Muscle of leg (tissue), 11 donors: Measurements from ENCODE around the gene TMEM164. TPM values are rescaled to one million over a fixed set of nuclear protein-coding genes. Genes with fewer than 3 reads are reported as not detected.

ENCODE experiments used
- DNase-seq: peaks from one replicate; pipeline ENCODE4 v3.0.0; 2013
- H3K27ac ChIP-seq: one replicate; pipeline ENCODE4 v1.5.1; 2013; ENCODE audit warnings: mild to moderate bottlenecking, low read length, control low read depth
- H3K27me3 ChIP-seq: one replicate; pipeline ENCODE4 v1.6.1; 2013; ENCODE audit warnings: low read length; ENCODE audit not compliant: control insufficient read depth, insufficient read depth
- H3K36me3 ChIP-seq: one replicate; pipeline ENCODE4 v1.6.1; 2013; ENCODE audit warnings: low read length; ENCODE audit not compliant: control insufficient read depth, insufficient read depth
- H3K4me1 ChIP-seq: one replicate; pipeline ENCODE4 v1.6.1; 2013; ENCODE audit warnings: low read length; ENCODE audit not compliant: control insufficient read depth, insufficient read depth
- H3K4me3 ChIP-seq: one replicate; pipeline ENCODE4 v1.5.1; 2013; ENCODE audit warnings: low read length, control low read depth
- H3K9me3 ChIP-seq: replicated peaks from 2 replicates; pipeline ENCODE4 v1.6.1; 2013; ENCODE audit warnings: low read depth, low read length; ENCODE audit not compliant: control insufficient read depth
- WGBS: methylation state at CpG from one replicate; pipeline ENCODE4 v1.1.5; 2013; ENCODE audit warnings: missing lambda C conversion rate; ENCODE audit not compliant: insufficient coverage; 5-methylcytosine and 5-hydroxymethylcytosine counted together
- polyA plus RNA-seq, 8 donors: library from polyadenylated mRNA; unstranded; fragments of 120-200 nt; gene quantifications; one replicate each; pipeline versions ENCODE4 v1.2.1 to v1.2.3, GENCODE V29; 2013; ENCODE audit warnings: inconsistent platforms in 1 of 8, low replicate concordance in 1 of 8; ENCODE audit not compliant: insufficient read length in 8 of 8, insufficient read depth in 1 of 8
- total RNA-seq: library from RNA; stranded (reverse); fragments of 120-200 nt; gene quantifications from one replicate; pipeline ENCODE4 v1.2.4, GENCODE V29; 2013

The TMEM164 gene
- total and polyA plus RNA-seq, 9 donors, result 17.9 to 33.5 (median 26.3) TPM

GRCh38 chrX:110183314-110183713 is 180.4 kb downstream of the TMEM164 start:
- peaks cover 25% of the 10 kb centered on the region for H3K27me3 ChIP-seq
- H3K27ac ChIP-seq, result no peak overlapping the region
- no peak for DNase-seq
- no CpG with 5 or more reads among the region's 2 CpGs for WGBS
- H3K9me3 ChIP-seq, result no peaks in the 10 kb centered on the region
- peaks cover 7% of the 10 kb centered on the region for H3K36me3 ChIP-seq
- no peaks in the 10 kb centered on the region for H3K4me1 ChIP-seq
- H3K4me3 ChIP-seq, result no peak overlapping the region

- no peak overlapping the region for H3K4me3 ChIP-seq
- no CpG with 5 or more reads among the region's 4 CpGs for WGBS
- DNase-seq, result no peak
- H3K36me3 ChIP-seq, result no peaks in the 10 kb centered on the region
- no peaks in the 10 kb centered on the region for H3K9me3 ChIP-seq
- H3K4me1 ChIP-seq, result no peaks in the 10 kb centered on the region
- no peak overlapping the region for H3K27ac ChIP-seq
- peaks cover 2% of the 10 kb centered on the region for H3K27me3 ChIP-seq
These were observed 186.0 kb downstream of the TMEM164 start for GRCh38 chrX:110188701-110189558.

GRCh38 chrX:110192516-110192915 is 189.6 kb downstream of the TMEM164 start:
- no peak overlapping the region for H3K4me3 ChIP-seq
- peaks cover 6% of the 10 kb centered on the region for H3K27me3 ChIP-seq
- DNase-seq, result no peak
- no peaks in the 10 kb centered on the region for H3K9me3 ChIP-seq
- no peaks in the 10 kb centered on the region for H3K4me1 ChIP-seq
- 80% methylated on average over 2 of the region's 4 CpGs for WGBS
- H3K36me3 ChIP-seq, result no peaks in the 10 kb centered on the region
- no peak overlapping the region for H3K27ac ChIP-seq

- Histone ChIP-seq H3K4me3 (no peak overlapping the region), H3K4me1 (no peaks in the 10 kb centered on the region), H3K36me3 (no peaks in the 10 kb centered on the region), H3K27me3 (peaks cover 11% of the 10 kb centered on the region), H3K9me3 (no peaks in the 10 kb centered on the region), H3K27ac (no peak overlapping the region)
- DNase-seq, result no peak
- 57% methylated on average over 1 of the region's 3 CpGs for WGBS
These were observed 192.1 kb downstream of the TMEM164 start for GRCh38 chrX:110194977-110195376.

- Histone ChIP-seq H3K27ac (no peak overlapping the region), H3K36me3 (no peaks in the 10 kb centered on the region), H3K27me3 (peaks cover 7% of the 10 kb centered on the region), H3K9me3 (no peaks in the 10 kb centered on the region), H3K4me1 (no peaks in the 10 kb centered on the region), H3K4me3 (no peak overlapping the region)
- no peak for DNase-seq
- WGBS, result no CpG with 5 or more reads among the region's 3 CpGs
These were observed 198.9 kb downstream of the TMEM164 start for GRCh38 chrX:110201799-110202198.

- H3K4me3 ChIP-seq, result no peak overlapping the region
- peaks cover 6% of the 10 kb centered on the region for H3K27me3 ChIP-seq
- no peak for DNase-seq
These were observed 202.1 kb downstream of the TMEM164 start for GRCh38 chrX:110204986-110205385.

GRCh38 chrX:110208092-110208491 is 205.2 kb downstream of the TMEM164 start:
- no peaks in the 10 kb centered on the region for H3K36me3 ChIP-seq
- H3K4me1 ChIP-seq, result no peaks in the 10 kb centered on the region
- DNase-seq, result no peak
- no peaks in the 10 kb centered on the region for H3K9me3 ChIP-seq
- H3K27ac ChIP-seq, result no peak overlapping the region
- WGBS, result no CpG with 5 or more reads among the region's 2 CpGs
- H3K4me3 ChIP-seq, result no peak overlapping the region
- H3K27me3 ChIP-seq, result peaks cover 8% of the 10 kb centered on the region

More at GRCh38 chrX:110204986-110205385, 202.1 kb downstream of the TMEM164 start:
- Histone ChIP-seq H3K9me3 (no peaks in the 10 kb centered on the region), H3K27ac (no peak overlapping the region), H3K36me3 (no peaks in the 10 kb centered on the region), H3K4me1 (no peaks in the 10 kb centered on the region)

GRCh38 chrX:110210417-110211139 is 207.7 kb downstream of the TMEM164 start:
- DNase-seq, result no peak
- Histone ChIP-seq H3K36me3 (no peaks in the 10 kb centered on the region), H3K4me1 (no peaks in the 10 kb centered on the region), H3K4me3 (no peak overlapping the region), H3K9me3 (no peaks in the 10 kb centered on the region), H3K27me3 (peaks cover 8% of the 10 kb centered on the region), H3K27ac (no peak overlapping the region)
- WGBS, result 13% methylated on average over 2 of the region's 5 CpGs

- Histone ChIP-seq H3K4me1 (no peaks in the 10 kb centered on the region), H3K36me3 (no peaks in the 10 kb centered on the region), H3K4me3 (no peak overlapping the region), H3K9me3 (no peaks in the 10 kb centered on the region), H3K27me3 (peaks cover 6% of the 10 kb centered on the region), H3K27ac (no peak overlapping the region)
- WGBS, result 60% methylated on average over 1 of the region's 1 CpG
- no peak for DNase-seq
These were observed 208.4 kb downstream of the TMEM164 start for GRCh38 chrX:110211340-110211739.

- Histone ChIP-seq H3K9me3 (no peaks in the 10 kb centered on the region), H3K27ac (no peak overlapping the region), H3K4me3 (no peak overlapping the region), H3K4me1 (no peaks in the 10 kb centered on the region), H3K27me3 (peaks cover 6% of the 10 kb centered on the region), H3K36me3 (no peaks in the 10 kb centered on the region)
- no peak for DNase-seq
- 79% methylated on average over 2 of the region's 3 CpGs for WGBS
These were observed 209.4 kb downstream of the TMEM164 start for GRCh38 chrX:110212299-110212698.
